Neural progenitor cell (in vitro differentiated cells): ENCODE measurements around the gene TMPRSS6.

Experiments
- EZH2phosphoT487 ChIP-seq: fragments of 200-600 bp; sonication (generic); IDR thresholded peaks from 2 replicates; pipeline ENCODE4 v1.6.1; 2017; ENCODE audit warnings: antibody characterized with exemption
- TF ChIP-seq, protein P1 (sequence below): fragments of 200-600 bp; sonication (generic); IDR thresholded peaks from 2 replicates; pipeline ENCODE4 v1.5.1; 2017; ENCODE audit warnings: antibody characterized with exemption, mild to moderate bottlenecking

DNA sequence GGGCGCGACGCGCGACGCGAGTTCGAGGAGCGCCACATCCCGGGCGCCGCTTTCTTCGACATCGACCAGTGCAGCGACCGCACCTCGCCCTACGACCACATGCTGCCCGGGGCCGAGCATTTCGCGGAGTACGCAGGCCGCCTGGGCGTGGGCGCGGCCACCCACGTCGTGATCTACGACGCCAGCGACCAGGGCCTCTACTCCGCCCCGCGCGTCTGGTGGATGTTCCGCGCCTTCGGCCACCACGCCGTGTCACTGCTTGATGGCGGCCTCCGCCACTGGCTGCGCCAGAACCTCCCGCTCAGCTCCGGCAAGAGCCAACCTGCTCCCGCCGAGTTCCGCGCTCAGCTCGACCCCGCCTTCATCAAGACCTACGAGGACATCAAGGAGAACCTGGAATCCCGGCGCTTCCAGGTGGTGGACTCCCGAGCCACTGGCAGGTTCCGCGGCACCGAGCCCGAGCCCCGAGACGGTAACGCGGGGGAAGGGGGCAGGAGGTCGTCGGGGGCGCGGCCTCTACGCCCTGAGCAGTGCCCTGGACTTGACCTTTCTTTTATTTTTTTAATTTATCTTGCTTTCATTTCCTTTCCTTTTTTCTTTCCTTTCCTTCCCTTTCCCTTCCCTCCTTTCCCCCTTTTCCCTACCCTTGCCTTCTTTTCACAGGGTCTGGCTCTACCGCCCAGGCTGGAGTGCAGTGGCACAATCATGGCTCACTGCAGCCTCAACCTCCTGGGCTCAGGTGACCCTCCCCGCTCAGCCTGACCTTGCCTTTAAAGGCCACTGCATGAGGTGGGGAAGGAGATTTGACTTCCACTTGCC lies 85.0 kb downstream of the TMPRSS6 start:
- TF ChIP-seq, protein P1, sequence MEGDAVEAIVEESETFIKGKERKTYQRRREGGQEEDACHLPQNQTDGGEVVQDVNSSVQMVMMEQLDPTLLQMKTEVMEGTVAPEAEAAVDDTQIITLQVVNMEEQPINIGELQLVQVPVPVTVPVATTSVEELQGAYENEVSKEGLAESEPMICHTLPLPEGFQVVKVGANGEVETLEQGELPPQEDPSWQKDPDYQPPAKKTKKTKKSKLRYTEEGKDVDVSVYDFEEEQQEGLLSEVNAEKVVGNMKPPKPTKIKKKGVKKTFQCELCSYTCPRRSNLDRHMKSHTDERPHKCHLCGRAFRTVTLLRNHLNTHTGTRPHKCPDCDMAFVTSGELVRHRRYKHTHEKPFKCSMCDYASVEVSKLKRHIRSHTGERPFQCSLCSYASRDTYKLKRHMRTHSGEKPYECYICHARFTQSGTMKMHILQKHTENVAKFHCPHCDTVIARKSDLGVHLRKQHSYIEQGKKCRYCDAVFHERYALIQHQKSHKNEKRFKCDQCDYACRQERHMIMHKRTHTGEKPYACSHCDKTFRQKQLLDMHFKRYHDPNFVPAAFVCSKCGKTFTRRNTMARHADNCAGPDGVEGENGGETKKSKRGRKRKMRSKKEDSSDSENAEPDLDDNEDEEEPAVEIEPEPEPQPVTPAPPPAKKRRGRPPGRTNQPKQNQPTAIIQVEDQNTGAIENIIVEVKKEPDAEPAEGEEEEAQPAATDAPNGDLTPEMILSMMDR, result no peak
- no peak for TF ChIP-seq EZH2phosphoT487
